HEK293 (cell line): ENCODE results near the gene CDC42.

Experiments used
- CTCF ChIA-PET: fragments of 350-600 bp; formaldehyde crosslinking; extraction: SDS; loops from one replicate; lab custom pipeline; 2021; ENCODE audit warnings: antibody characterized with exemption; lab: Yijun Ruan, JAX
- POLR2A ChIA-PET: fragments of 300-600 bp; formaldehyde crosslinking; extraction: SDS; loops from one replicate; lab custom pipeline; 2020; ENCODE audit warnings: antibody characterized with exemption, inconsistent platforms; lab: Yijun Ruan, JAX
- H3K27ac ChIP-seq: fragments of 200-500 bp; sonication (Bioruptor generic); 2 replicates; pipeline ENCODE4 v1.5.1; 2014; ENCODE audit warnings: low read depth, low read length, control low read depth, inconsistent platforms; ENCODE audit errors: extremely low read depth
- H3K36me3 ChIP-seq, 2 experiments: fragments of 200-500 bp in 1 of 2; sonication (Bioruptor generic) in 1 of 2; 1 replicate in 1 of 2; 2 replicates in 1 of 2; pipeline ENCODE4 v1.5.1; 2014 to 2017; ENCODE audit warnings: inconsistent platforms in 2 of 2, low read length in 2 of 2; ENCODE audit not compliant: control insufficient read depth in 2 of 2, insufficient read depth in 1 of 2
- H3K4me1 ChIP-seq: fragments of 200-500 bp; sonication (Bioruptor generic); 2 replicates; pipeline ENCODE4 v1.5.1; 2014; ENCODE audit warnings: mild to moderate bottlenecking, low read length, inconsistent platforms; ENCODE audit not compliant: control insufficient read depth, insufficient read depth
- H3K4me3 ChIP-seq: 2 replicates; pipeline ENCODE4 v1.5.1; 2011; ENCODE audit warnings: low read depth, mild to moderate bottlenecking, control low read depth, low read length, moderate library complexity
- H3K9me3 ChIP-seq: fragments of 200-500 bp; sonication (Bioruptor generic); 2 replicates; pipeline ENCODE4 v1.5.1; 2014; ENCODE audit warnings: low read depth, low read length, inconsistent platforms; ENCODE audit not compliant: control insufficient read depth, insufficient read depth
- ELK4 ChIP-seq: IDR thresholded peaks from 2 replicates; pipeline ENCODE4 v1.6.1; 2011; ENCODE audit warnings: mild to moderate bottlenecking, low read depth, low read length, borderline replicate concordance
- INSM2 ChIP-seq: fragments of 450-650 bp; formaldehyde crosslinking; IDR thresholded peaks from 2 replicates; pipeline ENCODE4 v1.5.1; 2016; ENCODE audit warnings: missing biosample characterization, missing genetic modification characterization
- REPIN1 ChIP-seq: fragments of 450-650 bp; formaldehyde crosslinking; IDR thresholded peaks from 2 replicates; pipeline ENCODE4 v1.5.1; 2017; ENCODE audit warnings: missing biosample characterization, missing genetic modification characterization, low read depth
- ZBTB17 ChIP-seq: fragments of 450-650 bp; formaldehyde crosslinking; IDR thresholded peaks from 2 replicates; pipeline ENCODE4 v1.5.1; 2016; ENCODE audit warnings: missing biosample characterization, missing genetic modification characterization
- ZNF202 ChIP-seq: fragments of 450-650 bp; formaldehyde crosslinking; IDR thresholded peaks from 2 replicates; pipeline ENCODE4 v1.5.1; 2016; ENCODE audit warnings: missing biosample characterization, missing genetic modification characterization, borderline replicate concordance
- ZNF335 ChIP-seq: fragments of 450-650 bp; formaldehyde crosslinking; conservative IDR thresholded peaks from 2 replicates; pipeline ENCODE4 v1.5.1; 2016; ENCODE audit warnings: missing biosample characterization, missing genetic modification characterization
- ZNF426 ChIP-seq: fragments of 450-650 bp; formaldehyde crosslinking; IDR thresholded peaks from 2 replicates; pipeline ENCODE4 v1.5.1; 2017; ENCODE audit warnings: missing biosample characterization, missing genetic modification characterization, mild to moderate bottlenecking, inconsistent platforms, moderate library complexity
- ZNF501 ChIP-seq: fragments of 450-650 bp; formaldehyde crosslinking; IDR thresholded peaks from 2 replicates; pipeline ENCODE4 v1.5.1; 2016; ENCODE audit warnings: missing biosample characterization, missing genetic modification characterization
- ZNF544 ChIP-seq: fragments of 450-650 bp; formaldehyde crosslinking; IDR thresholded peaks from 2 replicates; pipeline ENCODE4 v1.5.0; 2017; ENCODE audit warnings: missing biosample characterization, missing genetic modification characterization
- ZNF558 ChIP-seq: fragments of 450-650 bp; formaldehyde crosslinking; IDR thresholded peaks from 2 replicates; pipeline ENCODE4 v1.5.1; 2016; ENCODE audit warnings: missing biosample characterization, missing genetic modification characterization
- ZNF704 ChIP-seq: fragments of 450-650 bp; formaldehyde crosslinking; IDR thresholded peaks from 2 replicates; pipeline ENCODE4 v1.5.1; 2016; ENCODE audit warnings: missing biosample characterization, missing genetic modification characterization
- ZNF777 ChIP-seq: fragments of 450-650 bp; formaldehyde crosslinking; IDR thresholded peaks from 2 replicates; pipeline ENCODE4 v1.5.1; 2017; ENCODE audit warnings: missing biosample characterization, missing genetic modification characterization, borderline replicate concordance
- TF ChIP-seq, protein P1 (sequence below): fragments of 450-650 bp; formaldehyde crosslinking; IDR thresholded peaks from 2 replicates; pipeline ENCODE4 v1.5.1; 2016; ENCODE audit warnings: missing biosample characterization, missing genetic modification characterization
- TF ChIP-seq, protein P2 (sequence below): fragments of 450-650 bp; IDR thresholded peaks from 2 replicates; pipeline ENCODE4 v1.5.1; 2018; ENCODE audit warnings: missing biosample characterization, missing genetic modification characterization
- TF ChIP-seq, protein P3 (sequence below): fragments of 450-650 bp; formaldehyde crosslinking; IDR thresholded peaks from 2 replicates; pipeline ENCODE4 v1.5.1; 2016; ENCODE audit warnings: missing biosample characterization, missing genetic modification characterization
- TF ChIP-seq, protein P4 (sequence below): fragments of 450-650 bp; formaldehyde crosslinking; IDR thresholded peaks from 2 replicates; pipeline ENCODE4 v1.5.1; 2017; ENCODE audit warnings: missing biosample characterization, missing genetic modification characterization
- TF ChIP-seq, protein P5 (sequence below): fragments of 450-650 bp; formaldehyde crosslinking; IDR thresholded peaks from 2 replicates; pipeline ENCODE4 v1.5.1; 2016; ENCODE audit warnings: missing biosample characterization, missing genetic modification characterization
- TF ChIP-seq, protein P6 (sequence below): fragments of 450-650 bp; formaldehyde crosslinking; IDR thresholded peaks from 2 replicates; pipeline ENCODE4 v1.5.1; 2016; ENCODE audit warnings: missing biosample characterization, missing genetic modification characterization

The CDC42 gene

DNA sequence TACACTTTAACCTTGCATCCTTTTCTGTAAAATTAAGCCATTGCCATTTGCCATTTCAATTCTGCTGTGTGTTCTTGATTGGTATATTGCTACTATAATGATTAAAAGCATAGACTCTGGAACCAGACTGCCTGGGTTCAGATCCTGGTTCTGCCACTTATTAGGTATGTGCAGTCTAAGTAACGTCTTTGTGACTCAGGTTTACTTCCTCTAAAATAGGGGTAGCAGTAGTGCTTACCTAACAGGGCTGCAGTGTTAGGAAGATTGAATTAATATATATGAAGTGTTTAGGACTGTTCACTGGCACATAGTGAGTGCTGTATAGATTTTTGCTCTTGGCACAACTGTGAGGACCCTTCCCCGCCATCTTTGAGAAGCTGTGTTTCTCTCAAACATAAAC, 4.4 kb downstream of the CDC42 start (continued):
- TF ChIP-seq, protein P1, sequence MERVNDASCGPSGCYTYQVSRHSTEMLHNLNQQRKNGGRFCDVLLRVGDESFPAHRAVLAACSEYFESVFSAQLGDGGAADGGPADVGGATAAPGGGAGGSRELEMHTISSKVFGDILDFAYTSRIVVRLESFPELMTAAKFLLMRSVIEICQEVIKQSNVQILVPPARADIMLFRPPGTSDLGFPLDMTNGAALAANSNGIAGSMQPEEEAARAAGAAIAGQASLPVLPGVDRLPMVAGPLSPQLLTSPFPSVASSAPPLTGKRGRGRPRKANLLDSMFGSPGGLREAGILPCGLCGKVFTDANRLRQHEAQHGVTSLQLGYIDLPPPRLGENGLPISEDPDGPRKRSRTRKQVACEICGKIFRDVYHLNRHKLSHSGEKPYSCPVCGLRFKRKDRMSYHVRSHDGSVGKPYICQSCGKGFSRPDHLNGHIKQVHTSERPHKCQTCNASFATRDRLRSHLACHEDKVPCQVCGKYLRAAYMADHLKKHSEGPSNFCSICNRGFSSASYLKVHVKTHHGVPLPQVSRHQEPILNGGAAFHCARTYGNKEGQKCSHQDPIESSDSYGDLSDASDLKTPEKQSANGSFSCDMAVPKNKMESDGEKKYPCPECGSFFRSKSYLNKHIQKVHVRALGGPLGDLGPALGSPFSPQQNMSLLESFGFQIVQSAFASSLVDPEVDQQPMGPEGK (tag by site-specific recombination) = no peak
- TF ChIP-seq ZNF202 (tag by site-specific recombination) (no peak), ZNF335 (tag by site-specific recombination) (no peak), ELK4 (no peak), ZNF558 (tag by site-specific recombination) (no peak), ZBTB17 (tag by site-specific recombination) (no peak), ZNF426 (tag by site-specific recombination) (no peak), ZNF544 (tag by site-specific recombination) (no peak)
- TF ChIP-seq, protein P2, sequence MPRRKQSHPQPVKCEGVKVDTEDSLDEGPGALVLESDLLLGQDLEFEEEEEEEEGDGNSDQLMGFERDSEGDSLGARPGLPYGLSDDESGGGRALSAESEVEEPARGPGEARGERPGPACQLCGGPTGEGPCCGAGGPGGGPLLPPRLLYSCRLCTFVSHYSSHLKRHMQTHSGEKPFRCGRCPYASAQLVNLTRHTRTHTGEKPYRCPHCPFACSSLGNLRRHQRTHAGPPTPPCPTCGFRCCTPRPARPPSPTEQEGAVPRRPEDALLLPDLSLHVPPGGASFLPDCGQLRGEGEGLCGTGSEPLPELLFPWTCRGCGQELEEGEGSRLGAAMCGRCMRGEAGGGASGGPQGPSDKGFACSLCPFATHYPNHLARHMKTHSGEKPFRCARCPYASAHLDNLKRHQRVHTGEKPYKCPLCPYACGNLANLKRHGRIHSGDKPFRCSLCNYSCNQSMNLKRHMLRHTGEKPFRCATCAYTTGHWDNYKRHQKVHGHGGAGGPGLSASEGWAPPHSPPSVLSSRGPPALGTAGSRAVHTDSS (tag by site-specific recombination) = no peak
- TF ChIP-seq, protein P3, sequence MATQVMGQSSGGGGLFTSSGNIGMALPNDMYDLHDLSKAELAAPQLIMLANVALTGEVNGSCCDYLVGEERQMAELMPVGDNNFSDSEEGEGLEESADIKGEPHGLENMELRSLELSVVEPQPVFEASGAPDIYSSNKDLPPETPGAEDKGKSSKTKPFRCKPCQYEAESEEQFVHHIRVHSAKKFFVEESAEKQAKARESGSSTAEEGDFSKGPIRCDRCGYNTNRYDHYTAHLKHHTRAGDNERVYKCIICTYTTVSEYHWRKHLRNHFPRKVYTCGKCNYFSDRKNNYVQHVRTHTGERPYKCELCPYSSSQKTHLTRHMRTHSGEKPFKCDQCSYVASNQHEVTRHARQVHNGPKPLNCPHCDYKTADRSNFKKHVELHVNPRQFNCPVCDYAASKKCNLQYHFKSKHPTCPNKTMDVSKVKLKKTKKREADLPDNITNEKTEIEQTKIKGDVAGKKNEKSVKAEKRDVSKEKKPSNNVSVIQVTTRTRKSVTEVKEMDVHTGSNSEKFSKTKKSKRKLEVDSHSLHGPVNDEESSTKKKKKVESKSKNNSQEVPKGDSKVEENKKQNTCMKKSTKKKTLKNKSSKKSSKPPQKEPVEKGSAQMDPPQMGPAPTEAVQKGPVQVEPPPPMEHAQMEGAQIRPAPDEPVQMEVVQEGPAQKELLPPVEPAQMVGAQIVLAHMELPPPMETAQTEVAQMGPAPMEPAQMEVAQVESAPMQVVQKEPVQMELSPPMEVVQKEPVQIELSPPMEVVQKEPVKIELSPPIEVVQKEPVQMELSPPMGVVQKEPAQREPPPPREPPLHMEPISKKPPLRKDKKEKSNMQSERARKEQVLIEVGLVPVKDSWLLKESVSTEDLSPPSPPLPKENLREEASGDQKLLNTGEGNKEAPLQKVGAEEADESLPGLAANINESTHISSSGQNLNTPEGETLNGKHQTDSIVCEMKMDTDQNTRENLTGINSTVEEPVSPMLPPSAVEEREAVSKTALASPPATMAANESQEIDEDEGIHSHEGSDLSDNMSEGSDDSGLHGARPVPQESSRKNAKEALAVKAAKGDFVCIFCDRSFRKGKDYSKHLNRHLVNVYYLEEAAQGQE (tag by site-specific recombination) = no peak

- H3K36me3 ChIP-seq = peaks cover 7 to 22% of the 10 kb centered on the region in 2 experiments; a peak in 2 of 3 replicates
- H3K27ac ChIP-seq = no peak overlapping the region
- no peaks in the 10 kb centered on the region for H3K9me3 ChIP-seq
- H3K4me1 ChIP-seq = peaks cover 12% of the 10 kb centered on the region
- POLR2A ChIA-PET = no interaction called here
- no peak overlapping the region for H3K4me3 ChIP-seq
- CTCF ChIA-PET = interaction anchor here (0.6 kb wide), 1 partner anchor 27 kb away, joined by 3 read pairs; no protein-coding TSS in a partner anchor
- TF ChIP-seq, protein P4, sequence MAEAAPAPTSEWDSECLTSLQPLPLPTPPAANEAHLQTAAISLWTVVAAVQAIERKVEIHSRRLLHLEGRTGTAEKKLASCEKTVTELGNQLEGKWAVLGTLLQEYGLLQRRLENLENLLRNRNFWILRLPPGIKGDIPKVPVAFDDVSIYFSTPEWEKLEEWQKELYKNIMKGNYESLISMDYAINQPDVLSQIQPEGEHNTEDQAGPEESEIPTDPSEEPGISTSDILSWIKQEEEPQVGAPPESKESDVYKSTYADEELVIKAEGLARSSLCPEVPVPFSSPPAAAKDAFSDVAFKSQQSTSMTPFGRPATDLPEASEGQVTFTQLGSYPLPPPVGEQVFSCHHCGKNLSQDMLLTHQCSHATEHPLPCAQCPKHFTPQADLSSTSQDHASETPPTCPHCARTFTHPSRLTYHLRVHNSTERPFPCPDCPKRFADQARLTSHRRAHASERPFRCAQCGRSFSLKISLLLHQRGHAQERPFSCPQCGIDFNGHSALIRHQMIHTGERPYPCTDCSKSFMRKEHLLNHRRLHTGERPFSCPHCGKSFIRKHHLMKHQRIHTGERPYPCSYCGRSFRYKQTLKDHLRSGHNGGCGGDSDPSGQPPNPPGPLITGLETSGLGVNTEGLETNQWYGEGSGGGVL (tag by site-specific recombination) = no peak
- TF ChIP-seq, protein P5, sequence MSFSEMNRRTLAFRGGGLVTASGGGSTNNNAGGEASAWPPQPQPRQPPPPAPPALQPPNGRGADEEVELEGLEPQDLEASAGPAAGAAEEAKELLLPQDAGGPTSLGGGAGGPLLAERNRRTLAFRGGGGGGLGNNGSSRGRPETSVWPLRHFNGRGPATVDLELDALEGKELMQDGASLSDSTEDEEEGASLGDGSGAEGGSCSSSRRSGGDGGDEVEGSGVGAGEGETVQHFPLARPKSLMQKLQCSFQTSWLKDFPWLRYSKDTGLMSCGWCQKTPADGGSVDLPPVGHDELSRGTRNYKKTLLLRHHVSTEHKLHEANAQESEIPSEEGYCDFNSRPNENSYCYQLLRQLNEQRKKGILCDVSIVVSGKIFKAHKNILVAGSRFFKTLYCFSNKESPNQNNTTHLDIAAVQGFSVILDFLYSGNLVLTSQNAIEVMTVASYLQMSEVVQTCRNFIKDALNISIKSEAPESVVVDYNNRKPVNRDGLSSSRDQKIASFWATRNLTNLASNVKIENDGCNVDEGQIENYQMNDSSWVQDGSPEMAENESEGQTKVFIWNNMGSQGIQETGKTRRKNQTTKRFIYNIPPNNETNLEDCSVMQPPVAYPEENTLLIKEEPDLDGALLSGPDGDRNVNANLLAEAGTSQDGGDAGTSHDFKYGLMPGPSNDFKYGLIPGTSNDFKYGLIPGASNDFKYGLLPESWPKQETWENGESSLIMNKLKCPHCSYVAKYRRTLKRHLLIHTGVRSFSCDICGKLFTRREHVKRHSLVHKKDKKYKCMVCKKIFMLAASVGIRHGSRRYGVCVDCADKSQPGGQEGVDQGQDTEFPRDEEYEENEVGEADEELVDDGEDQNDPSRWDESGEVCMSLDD = no peak
- TF ChIP-seq ZNF704 (tag by site-specific recombination) (no peak), REPIN1 (no peak), INSM2 (tag by site-specific recombination) (no peak), ZNF777 (tag by site-specific recombination) (no peak), ZNF501 (tag by site-specific recombination) (no peak)
- TF ChIP-seq, protein P6, sequence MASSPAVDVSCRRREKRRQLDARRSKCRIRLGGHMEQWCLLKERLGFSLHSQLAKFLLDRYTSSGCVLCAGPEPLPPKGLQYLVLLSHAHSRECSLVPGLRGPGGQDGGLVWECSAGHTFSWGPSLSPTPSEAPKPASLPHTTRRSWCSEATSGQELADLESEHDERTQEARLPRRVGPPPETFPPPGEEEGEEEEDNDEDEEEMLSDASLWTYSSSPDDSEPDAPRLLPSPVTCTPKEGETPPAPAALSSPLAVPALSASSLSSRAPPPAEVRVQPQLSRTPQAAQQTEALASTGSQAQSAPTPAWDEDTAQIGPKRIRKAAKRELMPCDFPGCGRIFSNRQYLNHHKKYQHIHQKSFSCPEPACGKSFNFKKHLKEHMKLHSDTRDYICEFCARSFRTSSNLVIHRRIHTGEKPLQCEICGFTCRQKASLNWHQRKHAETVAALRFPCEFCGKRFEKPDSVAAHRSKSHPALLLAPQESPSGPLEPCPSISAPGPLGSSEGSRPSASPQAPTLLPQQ = no peak
Measured at GRCh38 chr1:22057861-22058260, 5.4 kb downstream of the CDC42 start.
